IgD-negative memory B cell (primary cell): Measurements from ENCODE around the gene KRT74. TPM values are rescaled to one million over a fixed set of nuclear protein-coding genes. Genes with fewer than 3 reads are reported as not detected.
A peak's percentile ranks its signal among the peaks of the same experiment; 100 is the strongest.

Experiments used
- H3K27ac Mint-ChIP-seq, 3 donors: one replicate each; pipeline ENCODE4 v1.8.0; 2020 to 2022; ENCODE audit warnings: mild to moderate bottlenecking in 3 of 3, mixed read lengths in 3 of 3, moderate library complexity in 1 of 3
- H3K27me3 Mint-ChIP-seq: one replicate; pipeline ENCODE4 v1.8.0; 2021; ENCODE audit warnings: mixed read lengths
- H3K36me3 Mint-ChIP-seq: one replicate; pipeline ENCODE4 v1.8.0; 2020; ENCODE audit warnings: mild to moderate bottlenecking, mixed read lengths
- H3K4me1 Mint-ChIP-seq, 3 donors: one replicate each; pipeline ENCODE4 v1.8.0; 2020 to 2022; ENCODE audit warnings: mixed read lengths in 3 of 3, mild to moderate bottlenecking in 1 of 3
- H3K4me3 Mint-ChIP-seq, 4 donors: one replicate each; pipeline ENCODE4 v1.8.0; 2020 to 2022; ENCODE audit warnings: mild to moderate bottlenecking in 4 of 4, mixed read lengths in 4 of 4, moderate library complexity in 3 of 4
- H3K9me3 Mint-ChIP-seq, 3 donors: one replicate each; pipeline ENCODE4 v1.8.0; 2020 to 2021; ENCODE audit warnings: mixed read lengths in 3 of 3, mild to moderate bottlenecking in 1 of 3
- polyA plus RNA-seq: library from polyadenylated mRNA; unstranded; fragments of 300-500 nt; fragmentation: Illumina TruSeq; gene quantifications from one replicate; pipeline ENCODE4 v1.2.3, GENCODE V29; 2021

Gene KRT74
- polyA plus RNA-seq, 1 donor from 2014 or later: not detected

DNA sequence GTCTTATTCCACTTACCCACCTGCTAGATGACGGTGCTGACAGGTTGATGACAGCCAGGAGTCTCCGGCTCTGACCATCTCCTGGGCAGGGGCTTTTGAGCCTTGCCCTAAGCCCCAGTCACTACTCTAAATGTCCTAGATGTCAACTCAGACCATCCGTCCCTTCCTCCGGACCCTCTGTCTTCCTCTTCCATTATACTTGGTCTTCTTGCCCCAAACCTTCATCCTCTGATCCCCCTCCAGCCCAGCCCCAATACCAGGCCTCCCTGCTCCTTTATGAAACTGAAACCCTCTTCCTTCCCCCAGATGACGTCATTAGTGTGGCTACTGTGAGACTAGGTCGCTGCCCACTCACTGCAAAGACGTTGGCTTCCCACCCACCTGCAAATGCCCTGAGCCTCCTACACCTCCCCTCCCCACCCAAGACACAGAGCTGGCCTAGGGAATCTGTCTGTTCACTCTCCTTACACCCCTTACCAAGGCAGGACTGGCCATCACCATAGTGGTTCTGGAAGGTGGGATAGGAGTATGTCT, 30.8 kb downstream of the KRT74 start:
- Mint-ChIP-seq H3K4me1 (peaks cover 0 to 2% (median 0%) of the 10 kb centered on the region in 3 donors), H3K27me3 (peaks cover 8% of the 10 kb centered on the region), H3K9me3 (peaks cover 0 to 3% (median 0%) of the 10 kb centered on the region in 3 donors), H3K36me3 (no peaks in the 10 kb centered on the region), H3K27ac (peak overlapping the region in 1 of 3 donors; percentile 50), H3K4me3 (no peak overlapping the region)

DNA sequence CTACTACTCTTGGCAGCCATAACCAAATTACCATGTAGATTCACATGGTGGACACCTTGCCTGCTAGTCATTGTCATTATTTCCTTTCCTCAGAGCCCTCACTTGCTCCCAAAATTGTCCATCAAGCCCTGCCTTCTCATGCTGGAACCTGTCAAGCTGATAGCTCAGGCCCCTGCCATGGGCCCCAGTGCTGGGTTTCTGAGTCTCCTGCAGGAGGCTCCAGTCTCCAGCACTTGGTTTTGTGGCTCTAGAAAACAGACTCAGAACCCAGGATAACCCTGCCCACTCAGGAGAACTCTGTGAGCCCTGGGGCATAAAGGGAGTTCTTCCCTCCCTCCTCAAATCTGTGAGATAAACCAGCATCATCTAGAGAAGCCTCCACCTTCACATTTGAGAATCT, 31.5 kb downstream of the KRT74 start:
- H3K9me3 Mint-ChIP-seq: peaks cover 0 to 3% (median 0%) of the 10 kb centered on the region in 3 donors
- peaks cover 8% of the 10 kb centered on the region for H3K27me3 Mint-ChIP-seq
- H3K36me3 Mint-ChIP-seq: no peaks in the 10 kb centered on the region
- no peaks in the 10 kb centered on the region for H3K4me1 Mint-ChIP-seq
- H3K4me3 Mint-ChIP-seq: no peak overlapping the region
- H3K27ac Mint-ChIP-seq: no peak overlapping the region

DNA sequence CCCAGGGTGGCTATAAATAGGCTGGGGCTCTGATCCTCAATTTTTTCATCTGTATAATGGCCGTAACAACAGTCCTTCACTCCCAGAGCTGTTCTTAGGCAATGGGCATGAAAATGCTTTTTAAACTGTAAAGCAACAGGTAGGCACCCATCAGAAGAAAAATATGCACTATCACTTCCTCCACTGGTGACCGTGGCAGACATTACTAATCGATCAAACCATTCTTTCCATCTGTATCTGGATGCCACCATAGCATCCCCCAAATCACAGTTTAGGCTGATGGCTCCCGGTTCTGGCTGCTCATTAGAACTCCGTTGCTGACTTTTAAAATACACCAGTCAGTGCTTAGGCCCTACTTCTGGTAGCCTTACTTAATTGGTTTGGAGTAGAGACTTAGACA, 31.9 kb downstream of the KRT74 start:
- Mint-ChIP-seq H3K27me3 (peaks cover 10% of the 10 kb centered on the region), H3K4me1 (no peaks in the 10 kb centered on the region), H3K9me3 (peaks cover 0 to 3% (median 0%) of the 10 kb centered on the region in 3 donors), H3K4me3 (no peak overlapping the region), H3K36me3 (no peaks in the 10 kb centered on the region), H3K27ac (no peak overlapping the region)

DNA sequence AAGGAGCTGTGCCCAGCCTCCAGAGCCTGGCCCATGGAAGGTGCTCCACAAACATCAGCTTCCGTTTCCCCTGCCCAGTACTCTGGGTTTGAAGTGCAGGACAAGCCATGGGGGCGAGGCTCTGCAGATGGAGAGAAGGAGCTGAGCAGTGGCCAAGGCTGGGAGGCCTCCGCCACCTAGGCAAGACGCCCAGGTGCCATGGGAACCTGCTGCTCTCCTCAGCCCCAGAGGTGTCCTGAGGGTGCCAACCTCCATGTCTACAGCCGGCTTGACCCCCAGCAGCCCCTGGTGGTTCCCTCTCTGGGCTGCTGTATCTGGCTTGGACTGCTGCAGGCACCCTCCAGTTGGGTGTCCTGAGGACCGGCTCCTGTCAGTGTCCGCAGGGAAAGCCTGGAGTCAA, 33.1 kb downstream of the KRT74 start:
- Mint-ChIP-seq H3K4me3 (no peak overlapping the region), H3K4me1 (no peaks in the 10 kb centered on the region), H3K9me3 (peaks cover 0 to 3% (median 0%) of the 10 kb centered on the region in 3 donors), H3K27ac (no peak overlapping the region), H3K36me3 (no peaks in the 10 kb centered on the region), H3K27me3 (peaks cover 8% of the 10 kb centered on the region)

DNA sequence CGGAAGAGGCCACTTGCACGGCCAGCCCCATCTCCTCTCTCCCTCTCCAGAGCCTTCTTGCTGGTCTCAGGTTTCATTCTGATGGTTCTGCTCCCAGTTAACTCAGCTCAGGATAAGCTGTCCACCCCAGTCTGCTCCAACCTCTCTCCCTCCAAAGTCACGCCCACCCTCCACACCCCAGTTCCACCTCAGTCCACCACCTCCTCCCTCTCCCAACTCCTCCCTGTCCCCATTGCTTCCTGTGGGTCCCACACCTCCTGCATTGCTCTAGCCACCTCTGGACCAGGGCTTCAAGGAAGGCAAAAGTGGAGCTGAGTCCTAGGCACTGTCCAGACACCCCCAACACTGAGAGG, 33.8 kb downstream of the KRT74 start:
- Mint-ChIP-seq H3K9me3 (peaks cover 0 to 3% (median 0%) of the 10 kb centered on the region in 3 donors), H3K27me3 (peaks cover 8% of the 10 kb centered on the region), H3K27ac (no peak overlapping the region), H3K4me1 (no peaks in the 10 kb centered on the region), H3K4me3 (no peak overlapping the region), H3K36me3 (no peaks in the 10 kb centered on the region)

DNA sequence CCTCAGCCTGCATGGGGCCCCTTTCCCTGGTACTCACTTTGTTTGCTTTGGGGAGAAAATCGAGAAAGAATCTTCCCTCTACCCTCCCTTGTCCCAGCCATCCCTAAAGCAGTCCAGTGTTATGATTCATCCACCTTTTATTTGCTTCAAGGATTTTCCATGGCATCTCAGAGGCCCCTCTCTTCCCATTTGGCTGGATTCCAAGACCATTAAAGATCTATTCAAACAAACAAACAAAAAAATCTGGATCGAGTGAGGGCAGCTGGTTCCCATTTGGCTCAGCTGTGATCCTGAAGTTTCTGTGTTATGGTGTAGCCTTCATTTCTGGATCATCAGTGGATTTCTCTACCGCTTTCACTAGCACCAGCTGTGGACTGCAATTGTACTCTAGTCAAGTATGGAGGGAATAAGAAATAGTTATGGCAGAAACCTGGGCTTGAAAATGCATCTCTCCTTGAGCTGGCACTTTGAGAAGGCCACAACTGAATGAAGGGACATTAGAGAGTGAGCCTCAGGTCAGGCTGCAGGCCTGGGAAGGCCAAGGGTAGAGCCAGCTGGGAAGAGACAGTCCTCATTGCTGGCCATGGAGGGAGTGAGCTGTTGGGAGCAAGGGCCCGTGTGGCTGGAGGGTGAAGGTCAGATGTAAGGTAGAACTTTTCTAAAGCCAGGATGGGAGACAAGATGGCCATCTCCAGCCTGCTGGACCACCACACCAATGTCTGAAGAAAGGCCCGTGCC, 34.4 kb downstream of the KRT74 start:
- no peak overlapping the region for H3K4me3 Mint-ChIP-seq
- H3K9me3 Mint-ChIP-seq: peaks cover 0 to 3% (median 0%) of the 10 kb centered on the region in 3 donors
- no peak overlapping the region for H3K27ac Mint-ChIP-seq

DNA sequence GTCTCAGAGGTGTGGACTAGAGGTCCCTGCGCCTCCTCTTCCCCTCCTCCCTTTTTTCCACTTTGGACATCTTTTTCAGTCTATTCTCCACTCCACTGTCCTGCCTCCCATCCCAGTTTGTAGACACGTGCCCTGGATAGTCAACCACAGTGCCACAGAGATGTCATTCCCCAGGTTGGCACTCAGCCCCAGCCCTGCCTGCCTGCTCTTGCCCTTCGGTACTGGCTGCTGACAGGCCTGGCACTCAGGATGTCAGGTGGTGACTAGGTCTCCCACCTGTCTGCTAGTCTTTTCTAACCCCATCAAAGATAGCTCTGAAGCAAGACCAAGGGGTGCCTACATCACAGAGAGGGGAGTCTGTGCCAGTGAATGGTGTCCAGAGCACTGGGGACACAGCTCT, 36.5 kb downstream of the KRT74 start:
- H3K4me3 Mint-ChIP-seq: no peak overlapping the region
- H3K9me3 Mint-ChIP-seq: peaks cover 0 to 2% (median 0%) of the 10 kb centered on the region in 3 donors
- no peak overlapping the region for H3K27ac Mint-ChIP-seq

More for the DNA sequence above, 34.4 kb downstream of the KRT74 start:
- Mint-ChIP-seq H3K4me1 (no peaks in the 10 kb centered on the region), H3K36me3 (no peaks in the 10 kb centered on the region), H3K27me3 (peaks cover 8% of the 10 kb centered on the region)

DNA sequence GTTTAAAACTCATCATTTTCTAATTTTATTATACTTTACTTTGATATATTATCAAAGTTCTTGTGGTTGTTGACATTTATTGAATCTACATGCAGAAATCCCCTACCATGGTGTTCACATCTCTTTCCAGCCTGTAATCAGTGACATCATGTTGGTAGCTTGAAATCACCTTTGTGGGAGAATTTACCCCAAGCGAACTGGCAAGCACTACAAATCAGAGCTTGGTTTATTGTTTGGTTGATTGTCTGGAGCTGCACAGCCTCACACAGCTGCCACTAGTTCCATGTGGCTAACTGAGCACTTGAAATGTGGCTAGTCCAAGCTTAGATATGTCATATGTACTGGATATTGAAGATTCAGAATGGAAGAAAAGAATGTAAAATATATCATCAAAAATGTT, 38.1 kb downstream of the KRT74 start:
- Mint-ChIP-seq H3K9me3 (peaks cover 0 to 2% (median 0%) of the 10 kb centered on the region in 3 donors), H3K4me3 (no peak overlapping the region), H3K27me3 (peaks cover 8% of the 10 kb centered on the region), H3K36me3 (peaks cover 1% of the 10 kb centered on the region), H3K4me1 (peaks cover 0 to 2% (median 0%) of the 10 kb centered on the region in 3 donors), H3K27ac (no peak overlapping the region)

More for the DNA sequence above, 36.5 kb downstream of the KRT74 start:
- H3K4me1 Mint-ChIP-seq: no peaks in the 10 kb centered on the region
- H3K36me3 Mint-ChIP-seq: peaks cover 1% of the 10 kb centered on the region
- peaks cover 8% of the 10 kb centered on the region for H3K27me3 Mint-ChIP-seq

DNA sequence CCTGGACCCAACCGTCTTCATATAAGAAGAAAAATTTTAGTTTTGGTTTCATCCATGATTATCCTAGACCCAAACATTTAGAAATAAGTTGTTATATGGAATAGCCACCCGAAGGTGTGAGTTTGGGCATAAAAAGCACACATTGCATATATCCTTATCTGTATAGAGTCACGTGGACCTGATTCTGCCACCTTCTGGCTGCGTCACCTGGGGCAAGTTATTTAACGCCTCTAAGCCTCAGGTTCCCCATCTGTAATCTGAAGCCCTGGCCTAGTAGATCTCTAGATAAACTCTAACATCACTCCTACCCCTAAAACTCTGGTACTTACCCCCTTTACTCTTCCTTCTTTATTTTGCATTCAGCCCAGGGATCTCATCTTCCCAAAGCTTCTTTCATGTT, 39.2 kb downstream of the KRT74 start:
- H3K27me3 Mint-ChIP-seq: peaks cover 5% of the 10 kb centered on the region
- no peak overlapping the region for H3K27ac Mint-ChIP-seq
- no peak overlapping the region for H3K4me3 Mint-ChIP-seq
- peaks cover 0 to 2% (median 0%) of the 10 kb centered on the region in 3 donors for H3K4me1 Mint-ChIP-seq
- H3K36me3 Mint-ChIP-seq: peaks cover 1% of the 10 kb centered on the region
- H3K9me3 Mint-ChIP-seq: peaks cover 0 to 2% (median 0%) of the 10 kb centered on the region in 3 donors

DNA sequence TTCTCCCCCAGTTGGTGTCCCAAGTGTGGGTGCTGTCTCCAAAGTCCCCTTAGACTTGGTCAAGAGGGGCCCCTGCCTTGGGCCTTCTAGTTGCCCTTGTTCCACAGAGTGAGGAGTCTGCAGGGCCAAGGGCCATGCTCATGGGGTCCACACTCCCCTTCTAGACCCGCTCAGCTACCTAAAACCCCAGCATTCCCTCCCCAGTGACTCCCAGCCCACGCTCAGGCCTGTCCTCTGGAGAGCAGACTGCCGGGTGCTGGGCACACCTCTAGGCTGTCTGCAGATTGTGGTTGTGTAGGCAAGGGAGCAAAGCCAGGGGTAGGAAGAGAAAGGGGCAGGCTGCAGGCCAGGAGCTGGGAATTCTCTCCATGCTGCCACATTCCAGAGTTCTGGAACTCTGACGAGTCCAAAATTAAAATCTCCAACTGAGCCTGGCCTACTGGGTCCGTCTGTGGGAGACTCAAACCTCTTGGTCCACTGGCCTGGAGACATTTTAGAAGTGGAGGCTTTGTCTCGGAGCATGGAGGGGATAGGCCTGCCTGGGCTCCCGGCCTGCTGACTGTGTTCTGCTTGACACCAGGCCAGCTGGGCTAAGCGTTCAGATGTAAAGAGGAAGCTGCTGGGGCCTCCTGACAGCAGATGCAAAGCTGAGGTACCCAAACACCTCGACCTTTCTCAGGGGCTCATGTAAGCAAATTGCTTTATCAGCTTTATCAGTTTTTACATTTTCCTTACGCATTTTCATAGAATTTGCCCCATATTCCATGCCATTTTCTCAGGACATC, 39.8 kb downstream of the KRT74 start:
- peaks cover 3% of the 10 kb centered on the region for H3K27me3 Mint-ChIP-seq
- peaks cover 0 to 2% (median 0%) of the 10 kb centered on the region in 3 donors for H3K4me1 Mint-ChIP-seq
- no peak overlapping the region for H3K4me3 Mint-ChIP-seq
- peaks cover 1% of the 10 kb centered on the region for H3K36me3 Mint-ChIP-seq
- H3K27ac Mint-ChIP-seq: no peak overlapping the region
- H3K9me3 Mint-ChIP-seq: peaks cover 0 to 2% (median 0%) of the 10 kb centered on the region in 3 donors

DNA sequence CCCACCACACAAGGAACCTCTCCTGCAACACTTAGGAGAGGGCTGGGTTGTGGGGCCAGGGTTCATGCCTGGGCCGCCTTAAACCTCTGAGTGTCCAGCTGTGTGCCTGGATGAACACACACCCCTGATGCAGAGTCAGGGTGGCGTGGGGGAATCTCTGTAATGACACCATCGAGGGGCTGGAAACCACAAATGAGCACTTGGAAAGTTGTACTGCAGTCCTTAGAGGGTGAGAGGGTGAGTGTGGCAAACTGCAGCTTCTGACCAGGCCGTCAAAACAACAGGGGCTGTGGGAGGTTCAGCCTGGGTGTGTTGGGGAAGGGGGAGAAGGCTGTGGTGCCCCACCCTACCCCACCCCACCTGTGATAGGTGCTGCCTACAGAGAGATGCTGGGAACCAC, 41.0 kb downstream of the KRT74 start:
- no peak overlapping the region for H3K27ac Mint-ChIP-seq
- H3K36me3 Mint-ChIP-seq: peaks cover 1% of the 10 kb centered on the region

DNA sequence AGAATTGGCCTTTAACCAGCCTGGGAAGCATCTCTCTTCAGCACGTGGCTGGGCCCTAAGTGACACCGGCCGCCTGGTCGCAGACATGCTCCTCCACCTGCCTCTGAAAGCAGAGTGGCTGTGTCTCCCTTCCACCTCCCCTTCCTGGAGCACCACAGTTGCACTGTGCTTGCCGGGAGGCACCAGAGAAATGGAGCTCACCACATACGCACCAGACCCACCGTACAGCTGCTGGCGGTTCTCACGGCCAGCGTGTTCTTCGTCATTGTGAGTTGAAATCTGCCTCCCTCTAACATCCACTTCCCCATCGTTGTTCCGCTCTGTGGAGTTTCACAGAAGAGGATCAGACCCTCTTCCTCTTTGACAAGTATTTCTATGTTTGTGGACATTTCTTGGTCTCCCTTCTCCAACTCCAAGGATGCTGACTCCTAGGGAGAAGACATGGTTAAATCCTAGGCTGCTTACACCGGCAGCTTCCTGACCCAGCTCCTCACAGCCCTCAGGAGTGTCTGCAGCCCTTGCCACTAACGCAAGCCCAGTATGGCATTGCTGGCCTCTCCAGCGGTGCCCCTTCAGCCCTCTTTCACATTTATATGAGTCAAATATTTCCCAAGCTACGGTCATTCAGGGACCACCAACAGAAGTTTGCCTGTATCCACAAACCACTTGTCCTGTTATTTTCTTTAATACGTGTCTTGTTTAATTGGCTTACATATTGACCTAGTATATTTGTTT, 41.9 kb downstream of the KRT74 start:
- Mint-ChIP-seq H3K9me3 (no peaks in the 10 kb centered on the region), H3K4me1 (peaks cover 0 to 2% (median 0%) of the 10 kb centered on the region in 3 donors), H3K27ac (no peak overlapping the region), H3K4me3 (no peak overlapping the region), H3K27me3 (peaks cover 2% of the 10 kb centered on the region), H3K36me3 (peaks cover 1% of the 10 kb centered on the region)

More for the DNA sequence above, 41.0 kb downstream of the KRT74 start:
- no peaks in the 10 kb centered on the region for H3K9me3 Mint-ChIP-seq
- H3K27me3 Mint-ChIP-seq: peaks cover 2% of the 10 kb centered on the region
- peaks cover 0 to 2% (median 0%) of the 10 kb centered on the region in 3 donors for H3K4me1 Mint-ChIP-seq
- no peak overlapping the region for H3K4me3 Mint-ChIP-seq

DNA sequence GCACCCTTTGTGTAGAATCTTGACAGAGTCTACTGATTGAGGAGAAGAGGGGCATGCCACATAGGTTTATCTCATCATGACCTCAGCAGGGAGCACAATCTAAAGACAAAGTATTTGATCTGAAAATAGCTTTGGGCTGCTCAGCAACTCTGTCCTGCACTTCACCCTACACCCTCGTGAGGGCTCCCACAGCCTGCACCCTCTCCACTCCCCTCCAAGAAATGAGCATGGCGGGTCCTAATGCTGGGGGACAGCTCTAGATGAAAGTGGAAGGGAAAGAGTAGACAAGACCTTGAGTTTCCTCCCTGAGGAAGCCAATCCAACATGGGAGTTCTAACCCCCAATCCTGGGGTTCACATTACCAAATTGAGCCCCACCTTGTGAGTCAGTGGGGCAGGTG, 42.7 kb downstream of the KRT74 start:
- H3K9me3 Mint-ChIP-seq: no peaks in the 10 kb centered on the region
- H3K27me3 Mint-ChIP-seq: peaks cover 5% of the 10 kb centered on the region
- no peak overlapping the region for H3K27ac Mint-ChIP-seq
- H3K36me3 Mint-ChIP-seq: peaks cover 1% of the 10 kb centered on the region
- H3K4me3 Mint-ChIP-seq: no peak overlapping the region
- peaks cover 0 to 2% (median 0%) of the 10 kb centered on the region in 3 donors for H3K4me1 Mint-ChIP-seq

DNA sequence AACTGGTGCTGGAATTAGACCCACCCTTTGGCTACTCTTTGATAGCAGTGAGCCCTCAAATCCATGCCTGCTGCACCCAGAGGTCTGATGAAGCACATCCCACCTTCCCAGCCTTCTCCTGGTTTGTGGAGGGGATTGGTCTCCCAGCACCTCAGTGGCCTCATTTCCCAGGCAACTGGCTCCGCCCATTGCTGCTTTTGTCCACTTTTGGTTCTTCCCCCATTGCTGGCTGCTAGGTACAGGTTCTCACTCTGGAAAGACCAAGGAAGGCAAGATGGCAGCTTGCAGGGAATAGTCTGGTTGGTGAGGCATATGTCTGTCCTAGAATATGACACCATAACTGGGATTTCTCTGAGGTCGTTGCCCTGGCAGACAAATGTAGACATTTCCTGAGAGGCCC, 43.3 kb downstream of the KRT74 start:
- Mint-ChIP-seq H3K4me1 (peaks cover 0 to 2% (median 0%) of the 10 kb centered on the region in 3 donors), H3K27ac (no peak overlapping the region), H3K4me3 (no peak overlapping the region), H3K27me3 (peaks cover 7% of the 10 kb centered on the region), H3K9me3 (no peaks in the 10 kb centered on the region), H3K36me3 (peaks cover 1% of the 10 kb centered on the region)

DNA sequence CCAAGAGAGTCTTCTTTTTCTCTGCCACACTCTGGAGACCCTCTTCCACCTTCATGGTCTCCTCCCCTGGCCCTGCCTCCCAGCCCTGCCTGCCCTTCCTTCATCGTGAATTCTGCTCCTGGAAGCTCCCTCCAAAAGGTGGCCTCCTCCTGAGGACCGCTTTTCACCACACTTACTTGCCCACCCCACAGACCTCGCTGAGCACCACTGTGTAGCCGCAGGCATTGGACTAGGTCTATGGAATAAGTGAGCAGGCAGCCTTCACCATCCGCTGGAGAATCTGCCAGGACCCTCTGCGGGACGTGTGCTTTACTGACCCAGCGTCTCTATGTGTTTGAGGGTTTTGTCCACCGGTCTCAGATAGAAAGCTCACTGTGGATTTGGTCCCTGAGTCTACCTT, 43.8 kb downstream of the KRT74 start:
- peaks cover 0 to 2% (median 0%) of the 10 kb centered on the region in 3 donors for H3K4me1 Mint-ChIP-seq
- no peak overlapping the region for H3K27ac Mint-ChIP-seq
- H3K36me3 Mint-ChIP-seq: peaks cover 1% of the 10 kb centered on the region
- H3K9me3 Mint-ChIP-seq: no peaks in the 10 kb centered on the region
- peaks cover 7% of the 10 kb centered on the region for H3K27me3 Mint-ChIP-seq
- H3K4me3 Mint-ChIP-seq: no peak overlapping the region
